Measurements from ENCODE around the gene PDIA2.

The PDIA2 gene

GRCh38 chr16:260326-260725 lies 22.6 kb upstream of the PDIA2 start:
- no peak for TF ChIP-seq CTCF (IDR thresholded peaks at IDR 0.05; ENCODE audit: low read depth, low read length)
- Histone ChIP-seq H3K27ac (no peak overlapping the region), H3K4me3 (ENCODE audit: low read depth, low read length) (no peak overlapping the region), H3K9me3 (ENCODE audit: severe bottlenecking) (no peaks in the 10 kb centered on the region), H3K27me3 (ENCODE audit: insufficient read depth, low read depth, severe bottlenecking) (no peaks in the 10 kb centered on the region), H3K36me3 (peaks cover 18% of the 10 kb centered on the region)
- no peak for DNase-seq

DNA sequence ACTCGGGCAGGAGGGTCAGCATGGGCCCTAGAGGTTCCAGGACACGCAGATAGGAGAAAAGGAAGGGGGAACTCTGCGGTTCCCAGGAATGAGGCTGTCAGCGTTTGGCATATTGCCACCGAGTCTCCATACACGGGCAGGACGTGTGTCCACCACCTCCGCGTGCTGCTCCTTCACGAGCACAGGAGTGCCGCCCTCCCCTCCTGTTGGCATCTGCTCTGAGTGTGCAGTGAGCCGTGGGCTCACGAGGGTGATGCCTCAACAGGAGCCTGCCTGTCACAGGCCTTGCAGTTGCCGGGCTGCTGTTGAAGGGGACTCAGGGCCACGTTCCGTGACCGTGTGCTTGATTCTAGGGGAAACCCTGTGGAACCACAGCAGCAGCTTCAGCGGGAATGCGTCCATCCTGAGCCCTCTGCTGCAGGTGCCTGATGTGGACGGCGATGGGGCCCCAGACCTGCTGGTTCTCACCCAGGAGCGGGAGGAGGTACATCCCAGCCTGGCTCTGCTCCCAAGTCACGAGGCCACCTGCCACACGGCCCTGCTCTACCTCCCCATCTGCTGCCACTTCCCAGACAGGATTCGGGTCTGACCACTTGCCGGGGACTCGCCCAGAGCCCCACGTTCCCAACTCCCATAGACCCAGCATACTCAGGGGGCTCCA lies 21.8 kb upstream of the PDIA2 start:
- Histone ChIP-seq H3K4me3 (ENCODE audit: low read depth, low read length) (no peak overlapping the region), H3K9me3 (ENCODE audit: severe bottlenecking) (no peaks in the 10 kb centered on the region), H3K36me3 (peaks cover 10% of the 10 kb centered on the region), H3K27ac (no peak overlapping the region), H3K27me3 (ENCODE audit: insufficient read depth, low read depth, severe bottlenecking) (no peaks in the 10 kb centered on the region)
- peak; percentile 13 for DNase-seq
- TF ChIP-seq CTCF (IDR thresholded peaks at IDR 0.05; ENCODE audit: low read depth, low read length), result no peak

DNA sequence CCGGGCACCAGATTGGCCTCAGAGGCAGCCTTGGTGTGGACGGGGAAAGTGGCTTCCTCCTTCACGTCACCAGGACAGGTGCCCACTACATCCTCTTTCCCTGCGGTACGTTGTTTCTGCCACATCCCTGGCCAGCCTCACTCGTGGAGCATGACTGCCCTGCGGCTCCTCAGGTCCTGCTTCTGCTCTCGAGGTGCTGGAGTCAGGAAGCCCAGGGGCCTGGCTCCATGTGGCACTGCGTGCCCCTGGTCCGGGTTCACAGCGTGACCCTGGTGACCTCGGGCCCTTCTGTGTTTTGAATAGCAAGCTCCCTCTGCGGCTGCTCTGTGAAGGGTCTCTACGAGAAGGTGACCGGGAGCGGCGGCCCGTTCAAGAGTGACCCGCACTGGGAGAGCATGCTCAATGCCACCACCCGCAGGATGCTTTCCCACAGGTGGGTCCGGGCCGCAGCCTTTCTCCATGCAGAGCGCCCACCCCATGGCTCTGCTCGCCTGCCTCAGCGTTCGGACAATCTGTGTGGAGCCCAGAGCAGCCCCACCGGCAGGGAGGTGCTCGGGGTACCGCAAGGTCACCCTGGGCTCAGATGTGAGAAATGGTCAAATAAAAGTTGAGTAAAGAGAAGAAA lies 20.7 kb upstream of the PDIA2 start:
- DNase-seq, result peak; percentile 5
- no peaks in the 10 kb centered on the region for H3K27me3 ChIP-seq (ENCODE audit: insufficient read depth, low read depth, severe bottlenecking)
- no peaks in the 10 kb centered on the region for H3K9me3 ChIP-seq (ENCODE audit: severe bottlenecking)
- no peak overlapping the region for H3K4me3 ChIP-seq (ENCODE audit: low read depth, low read length)
- H3K27ac ChIP-seq, result no peak overlapping the region
- no peak for TF ChIP-seq CTCF (IDR thresholded peaks at IDR 0.05; ENCODE audit: low read depth, low read length)
- H3K36me3 ChIP-seq, result peaks cover 9% of the 10 kb centered on the region

DNA sequence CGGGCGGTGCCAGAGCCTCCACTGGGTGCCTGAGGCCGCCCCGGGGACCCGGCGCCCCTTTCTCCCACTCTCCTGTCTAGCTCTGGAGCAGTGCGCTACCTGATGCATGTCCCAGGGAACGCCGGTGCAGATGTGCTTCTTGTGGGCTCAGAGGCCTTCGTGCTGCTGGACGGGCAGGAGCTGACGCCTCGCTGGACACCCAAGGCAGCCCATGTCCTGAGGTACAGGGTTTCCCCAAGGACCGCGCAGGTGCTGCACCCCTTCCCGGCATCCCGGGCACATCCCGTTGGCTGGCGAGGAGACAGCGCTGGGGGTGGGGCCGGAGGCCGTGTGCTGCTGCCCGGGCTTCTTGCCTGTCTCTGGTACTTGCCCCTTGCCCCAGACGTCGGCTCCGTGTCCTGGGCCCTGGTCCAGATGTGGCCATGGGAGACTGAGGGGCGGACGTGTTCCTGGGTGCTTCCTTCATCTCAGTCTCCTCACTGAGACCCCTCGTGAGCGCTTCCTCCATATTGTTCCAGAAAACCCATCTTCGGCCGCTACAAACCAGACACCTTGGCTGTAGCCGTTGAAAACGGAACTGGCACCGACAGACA lies 19.7 kb upstream of the PDIA2 start:
- H3K27me3 ChIP-seq (ENCODE audit: insufficient read depth, low read depth, severe bottlenecking), result no peaks in the 10 kb centered on the region
- no peaks in the 10 kb centered on the region for H3K9me3 ChIP-seq (ENCODE audit: severe bottlenecking)
- peaks cover 9% of the 10 kb centered on the region for H3K36me3 ChIP-seq
- no peak overlapping the region for H3K27ac ChIP-seq
- no peak for TF ChIP-seq CTCF (IDR thresholded peaks at IDR 0.05; ENCODE audit: low read depth, low read length)
- no peak for DNase-seq
- H3K4me3 ChIP-seq (ENCODE audit: low read depth, low read length), result no peak overlapping the region

- Histone ChIP-seq H3K27me3 (ENCODE audit: insufficient read depth, low read depth, severe bottlenecking) (no peaks in the 10 kb centered on the region), H3K27ac (no peak overlapping the region), H3K36me3 (peaks cover 9% of the 10 kb centered on the region), H3K9me3 (ENCODE audit: severe bottlenecking) (no peaks in the 10 kb centered on the region), H3K4me3 (ENCODE audit: low read depth, low read length) (no peak overlapping the region)
- TF ChIP-seq CTCF (IDR thresholded peaks at IDR 0.05; ENCODE audit: low read depth, low read length), result no peak
- no peak for DNase-seq
These were observed 19.0 kb upstream of the PDIA2 start for GRCh38 chr16:263944-264343.

Data from WERI-Rb-1 (cell line).